ENCODE measurements around the gene CDKAL1. TPM values are rescaled to one million over a fixed set of nuclear protein-coding genes. Genes with fewer than 3 reads are reported as not detected.

Gene CDKAL1
- total and polyA plus RNA-seq, 9 of the 15 experiments (the other 6 are each of a cell fraction or from before 2014, with no cell fraction given), result 11.2 to 36.3 (median 20.1) TPM

DNA sequence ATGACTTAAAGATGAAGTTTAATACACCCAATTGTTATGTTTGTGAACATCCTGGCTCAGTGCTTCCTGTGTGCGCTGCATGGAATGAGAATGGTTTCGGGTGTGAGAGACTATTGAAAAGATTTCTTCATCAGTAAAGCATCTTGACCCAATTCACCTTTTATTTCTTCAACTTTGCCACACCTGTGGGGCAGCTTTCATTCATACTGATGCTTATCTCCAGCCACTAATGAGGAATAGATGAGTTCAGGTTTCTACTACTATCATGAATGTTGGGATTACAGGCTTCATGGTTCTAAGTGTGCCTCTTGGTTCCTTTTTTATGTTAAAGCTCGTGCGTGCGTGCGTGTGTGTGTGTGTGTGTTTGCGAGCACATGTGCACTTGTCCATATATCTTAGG, 685.6 kb downstream of the CDKAL1 start:
- H3K4me3 ChIP-seq, result no peak overlapping the region
- POLR2A ChIA-PET, result no interaction called here

More for the DNA sequence above, 685.6 kb downstream of the CDKAL1 start:
- intact Hi-C loops (cut with micrococcal nuclease), result no loop called here
- DNase-seq (ENCODE audit: extremely low read depth in 1 of 4, low spot score in 3 of 4) (no peak), ATAC-seq (no peak), FAIRE-seq (peak; percentile 26)
- no peak overlapping the region for H3K27ac ChIP-seq (ENCODE audit: extremely low read depth, low read depth, low read length)
- in situ Hi-C loops (cut with MboI), result no loop called here
- H2AFZ ChIP-seq (ENCODE audit: low read depth, low read length), result no peak overlapping the region
- no peaks in the 10 kb centered on the region for H3K9me1 ChIP-seq (ENCODE audit: control insufficient read depth, insufficient read depth, low read length)
- no peaks in the 10 kb centered on the region for H3K27me3 ChIP-seq (ENCODE audit: control insufficient read depth in 2 of 2, insufficient read depth in 2 of 2, low read length in 2 of 2)
- no peak overlapping the region for H3K9ac ChIP-seq (ENCODE audit: insufficient read depth in 1 of 2, low read depth in 2 of 2, low read length in 2 of 2)
- 82% methylated on average over 7 of the region's 7 CpGs for WGBS (ENCODE audit: insufficient coverage, low coverage, missing lambda C conversion rate)
- no TSS peak for BruUV-seq (replicated peaks)
- TF ChIP-seq HNRNPH1 (optimal IDR thresholded peaks at IDR 0.05; ENCODE audit: low read depth, low read length), result no peak
- TF ChIP-seq POLR2AphosphoS5 (IDR thresholded peaks at IDR 0.05; ENCODE audit: control insufficient read depth, insufficient read depth, low read depth, low read length), result no peak
- TF ChIP-seq ZNF197 (CRISPR knock-in tag; IDR thresholded peaks at IDR 0.05; ENCODE audit: low read depth), result no peak
- TF ChIP-seq PPARD (CRISPR knock-in tag; IDR thresholded peaks at IDR 0.05), result no peak
- no peak for TF ChIP-seq ATF3 (IDR thresholded peaks at IDR 0.05)
- TF ChIP-seq ATF3 (CRISPR knock-in tag; conservative IDR thresholded peaks at IDR 0.05), result no peak
- TF ChIP-seq SMAD1 (IDR thresholded peaks at IDR 0.05; ENCODE audit: low read depth, low read length, partially characterized antibody), result no peak
- TF ChIP-seq POU5F1 (IDR thresholded peaks at IDR 0.05; ENCODE audit: borderline replicate concordance, low read depth, low read length, partially characterized antibody), result no peak
- no peak for TF ChIP-seq ZNF707 (CRISPR knock-in tag; conservative IDR thresholded peaks at IDR 0.05)
- TF ChIP-seq FOS (IDR thresholded peaks at IDR 0.05; ENCODE audit: extremely low read depth, insufficient read length), result no peak
- no peak for TF ChIP-seq MTA1 (IDR thresholded peaks at IDR 0.05; ENCODE audit: borderline replicate concordance)
- TF ChIP-seq, protein P1, sequence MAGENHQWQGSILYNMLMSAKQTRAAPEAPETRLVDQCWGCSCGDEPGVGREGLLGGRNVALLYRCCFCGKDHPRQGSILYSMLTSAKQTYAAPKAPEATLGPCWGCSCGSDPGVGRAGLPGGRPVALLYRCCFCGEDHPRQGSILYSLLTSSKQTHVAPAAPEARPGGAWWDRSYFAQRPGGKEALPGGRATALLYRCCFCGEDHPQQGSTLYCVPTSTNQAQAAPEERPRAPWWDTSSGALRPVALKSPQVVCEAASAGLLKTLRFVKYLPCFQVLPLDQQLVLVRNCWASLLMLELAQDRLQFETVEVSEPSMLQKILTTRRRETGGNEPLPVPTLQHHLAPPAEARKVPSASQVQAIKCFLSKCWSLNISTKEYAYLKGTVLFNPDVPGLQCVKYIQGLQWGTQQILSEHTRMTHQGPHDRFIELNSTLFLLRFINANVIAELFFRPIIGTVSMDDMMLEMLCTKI (IDR thresholded peaks at IDR 0.05; ENCODE audit: partially characterized antibody), result no peak
- no peak for TF ChIP-seq NFE2 (IDR thresholded peaks at IDR 0.05; ENCODE audit: low read depth)
- no peak for TF ChIP-seq SMARCA4 (IDR thresholded peaks at IDR 0.05)
- TF ChIP-seq, protein P2, sequence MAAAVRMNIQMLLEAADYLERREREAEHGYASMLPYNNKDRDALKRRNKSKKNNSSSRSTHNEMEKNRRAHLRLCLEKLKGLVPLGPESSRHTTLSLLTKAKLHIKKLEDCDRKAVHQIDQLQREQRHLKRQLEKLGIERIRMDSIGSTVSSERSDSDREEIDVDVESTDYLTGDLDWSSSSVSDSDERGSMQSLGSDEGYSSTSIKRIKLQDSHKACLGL (CRISPR knock-in tag; IDR thresholded peaks at IDR 0.05; ENCODE audit: borderline replicate concordance, poor library complexity, severe bottlenecking), result no peak
- TF ChIP-seq CREB1 (IDR thresholded peaks at IDR 0.05), result no peak
- no peak for TF ChIP-seq CREB1 (CRISPR knock-in tag; IDR thresholded peaks at IDR 0.05)
- TF ChIP-seq NR2C2 (CRISPR knock-in tag; IDR thresholded peaks at IDR 0.05), result no peak
- no peak for TF ChIP-seq NR2C2 (tag; IDR thresholded peaks at IDR 0.05)
- TF ChIP-seq TCFL5 (CRISPR knock-in tag; conservative IDR thresholded peaks at IDR 0.05), result no peak
- no peak for TF ChIP-seq SRSF1 (IDR thresholded peaks at IDR 0.05; ENCODE audit: low read depth, low read length)
- no peaks in the 10 kb centered on the region for H3K36me3 ChIP-seq (ENCODE audit: control insufficient read depth, insufficient read depth, low read length)
- no peaks in the 10 kb centered on the region for H4K20me1 ChIP-seq (replicated peaks; ENCODE audit: control insufficient read depth, insufficient read depth, low read length)
- H3K4me1 ChIP-seq (replicated peaks in 1 of 2; ENCODE audit: control insufficient read depth in 2 of 2, insufficient read depth in 2 of 2, low read length in 2 of 2), result no peaks in the 10 kb centered on the region
- H3K4me2 ChIP-seq (ENCODE audit: insufficient read depth, low read length), result no peak overlapping the region
- H3K79me2 ChIP-seq (ENCODE audit: control insufficient read depth, insufficient read depth, low read length), result no peaks in the 10 kb centered on the region
- no peaks in the 10 kb centered on the region for H3K9me3 ChIP-seq (replicated peaks; ENCODE audit: control insufficient read depth, insufficient read depth, low read depth, low read length)
- CTCF ChIA-PET (ENCODE audit: low intra/inter-chr PET ratio), result no interaction called here

Measured in K562 (cell line).